Stimulated activated naive CD8-positive, alpha-beta T cell treated with anti-CD3 and anti-CD28 coated beads, Interleukin-15, amount 100 ng/mL, for 72 hours (primary cell): Measurements from ENCODE around the gene UBAP2.
"Not testable (repeated sequence)": the region's sequence is repeated elsewhere in the genome, so short reads cannot be mapped to it uniquely, and the experiment has no call there.

Experiments
- ATAC-seq: fragments of 150-1000 bp; cut with Tn5 transposase; 2 replicates; pipeline ENCODE4 v1.10.0; 2021; ENCODE audit warnings: mild to moderate bottlenecking, moderate library complexity
- DNase-seq, 2 donors: peaks; one replicate each; pipeline ENCODE4 v3.0.0; 2021 to 2022
- H3K27ac Mint-ChIP-seq, 2 donors: one replicate each; pipeline ENCODE4 v1.8.0; 2022; ENCODE audit warnings: mild to moderate bottlenecking in 2 of 2, mixed read lengths in 2 of 2, moderate library complexity in 2 of 2
- H3K27me3 Mint-ChIP-seq: one replicate; pipeline ENCODE4 v1.8.0; 2022; ENCODE audit warnings: mixed read lengths
- H3K4me1 Mint-ChIP-seq: one replicate; pipeline ENCODE4 v1.8.0; 2022; ENCODE audit warnings: mild to moderate bottlenecking, mixed read lengths
- H3K4me3 Mint-ChIP-seq, 2 donors: one replicate each; pipeline ENCODE4 v1.8.0; 2022; ENCODE audit warnings: mild to moderate bottlenecking in 2 of 2, mixed read lengths in 2 of 2, moderate library complexity in 1 of 2
- H3K9me3 Mint-ChIP-seq, 2 donors: one replicate each; pipeline ENCODE4 v1.8.0; 2022; ENCODE audit warnings: mixed read lengths in 2 of 2

The UBAP2 gene

DNA sequence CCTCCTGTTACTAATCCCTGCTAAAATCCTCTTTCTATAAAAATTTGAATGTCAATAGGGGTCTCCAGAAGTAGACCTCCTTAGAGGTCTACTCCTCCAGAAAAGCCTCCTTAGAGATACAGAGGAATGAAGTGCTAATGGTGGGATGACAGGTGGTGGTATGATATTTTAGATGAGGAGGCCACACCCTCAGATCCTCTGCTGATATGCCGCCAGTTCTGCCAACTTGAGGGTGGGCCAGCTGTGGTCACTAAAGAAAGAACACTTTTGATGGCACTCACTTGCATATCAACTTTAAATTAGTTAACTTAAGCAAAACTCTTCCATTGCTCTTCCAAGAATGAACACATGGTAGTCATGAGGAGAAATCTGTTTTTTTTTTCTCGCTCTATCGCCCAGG is 16.9 kb upstream of the UBAP2 start:
- H3K4me3 Mint-ChIP-seq, result no peak overlapping the region
- H3K27ac Mint-ChIP-seq, result no peak overlapping the region
- H3K4me1 Mint-ChIP-seq, result no peaks in the 10 kb centered on the region
- H3K9me3 Mint-ChIP-seq, result no peaks in the 10 kb centered on the region
- H3K27me3 Mint-ChIP-seq, result no peaks in the 10 kb centered on the region
- ATAC-seq (no peak), DNase-seq (no peak)

DNA sequence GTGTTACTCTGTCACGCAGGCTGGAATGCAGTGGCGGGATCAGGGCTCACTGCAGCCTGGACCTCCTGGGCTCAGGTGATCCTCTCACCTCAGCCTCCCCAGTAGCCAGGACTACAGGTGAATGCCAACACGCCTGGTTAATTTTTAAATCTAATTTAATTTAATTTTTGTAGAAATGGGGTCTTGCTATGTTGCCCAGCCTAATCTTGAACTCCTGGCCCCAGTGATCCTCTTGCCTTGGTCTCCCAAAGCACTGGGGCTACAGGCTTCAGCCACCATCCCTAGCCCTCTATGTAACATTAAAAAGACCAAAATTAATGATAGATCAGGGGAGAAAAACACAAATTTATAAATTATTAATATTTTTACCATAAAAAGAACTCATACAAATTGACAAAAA is 11.3 kb upstream of the UBAP2 start:
- ATAC-seq, result no peak
- H3K27ac Mint-ChIP-seq, result no peak overlapping the region
- H3K4me1 Mint-ChIP-seq, result no peaks in the 10 kb centered on the region
- no peaks in the 10 kb centered on the region for H3K27me3 Mint-ChIP-seq
- no peak for DNase-seq
- H3K4me3 Mint-ChIP-seq, result no peak overlapping the region
- H3K9me3 Mint-ChIP-seq, result no peaks in the 10 kb centered on the region

DNA sequence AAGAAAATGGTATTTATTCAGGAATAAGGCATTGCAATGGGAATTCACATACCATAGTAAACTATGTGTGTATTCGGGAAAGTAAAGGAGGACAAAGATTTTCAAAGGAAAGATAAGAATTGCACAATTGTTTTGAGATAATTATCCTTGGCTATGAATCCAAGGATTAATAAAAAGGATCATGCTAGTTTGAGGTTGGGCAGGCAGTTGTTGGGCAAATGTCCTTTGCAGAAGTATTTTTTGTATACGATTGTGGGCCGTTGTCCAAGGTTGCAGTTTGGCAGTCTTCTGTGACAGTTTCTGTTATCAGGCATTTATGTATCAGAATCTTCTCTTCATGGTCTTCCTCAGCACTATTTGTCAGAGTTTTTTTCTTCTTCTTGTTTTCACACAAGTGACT is 10.6 kb upstream of the UBAP2 start:
- H3K4me3 Mint-ChIP-seq, result no peak overlapping the region
- no peaks in the 10 kb centered on the region for H3K4me1 Mint-ChIP-seq
- DNase-seq (no peak), ATAC-seq (no peak)
- H3K27me3 Mint-ChIP-seq, result no peaks in the 10 kb centered on the region
- no peaks in the 10 kb centered on the region for H3K9me3 Mint-ChIP-seq
- H3K27ac Mint-ChIP-seq, result no peak overlapping the region

DNA sequence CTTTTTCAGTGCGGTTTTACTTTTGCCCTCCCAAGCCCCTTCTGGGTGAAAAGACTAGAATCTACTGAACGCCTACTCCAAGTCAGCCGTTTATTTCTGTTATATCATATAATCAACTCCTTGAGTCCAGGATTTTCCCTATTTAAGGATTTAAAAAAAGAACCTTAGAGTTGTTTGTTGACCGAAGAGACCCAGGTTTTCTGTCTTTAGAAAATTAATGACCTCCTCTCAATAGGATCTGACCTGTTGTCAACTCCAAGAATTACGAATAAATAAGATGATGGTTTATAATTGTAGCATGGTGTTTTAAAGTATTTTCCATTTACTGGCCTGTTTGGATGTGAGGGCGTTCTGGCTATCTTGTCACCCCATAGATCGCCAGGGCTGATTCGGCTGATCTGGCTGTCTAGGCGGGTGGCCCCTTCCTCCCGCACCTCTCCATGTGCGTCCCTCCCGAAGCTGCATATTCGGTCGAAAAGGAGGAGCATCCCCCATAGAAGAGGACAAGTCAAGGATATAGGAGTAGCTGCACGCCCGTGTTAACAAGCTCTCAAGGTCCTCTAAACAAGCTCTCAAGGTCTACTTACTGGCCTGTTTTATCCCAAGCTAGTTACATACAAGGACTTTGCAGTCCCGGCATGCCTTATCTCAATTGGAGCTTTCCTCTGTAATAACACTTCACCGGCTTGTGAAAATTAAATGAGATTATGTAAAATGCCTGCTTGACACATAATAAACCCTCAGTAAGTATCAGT is 1.1 kb upstream of the UBAP2 start:
- DNase-seq (peak in 1 of 2 donors; percentile 9), ATAC-seq (no peak)

DNA sequence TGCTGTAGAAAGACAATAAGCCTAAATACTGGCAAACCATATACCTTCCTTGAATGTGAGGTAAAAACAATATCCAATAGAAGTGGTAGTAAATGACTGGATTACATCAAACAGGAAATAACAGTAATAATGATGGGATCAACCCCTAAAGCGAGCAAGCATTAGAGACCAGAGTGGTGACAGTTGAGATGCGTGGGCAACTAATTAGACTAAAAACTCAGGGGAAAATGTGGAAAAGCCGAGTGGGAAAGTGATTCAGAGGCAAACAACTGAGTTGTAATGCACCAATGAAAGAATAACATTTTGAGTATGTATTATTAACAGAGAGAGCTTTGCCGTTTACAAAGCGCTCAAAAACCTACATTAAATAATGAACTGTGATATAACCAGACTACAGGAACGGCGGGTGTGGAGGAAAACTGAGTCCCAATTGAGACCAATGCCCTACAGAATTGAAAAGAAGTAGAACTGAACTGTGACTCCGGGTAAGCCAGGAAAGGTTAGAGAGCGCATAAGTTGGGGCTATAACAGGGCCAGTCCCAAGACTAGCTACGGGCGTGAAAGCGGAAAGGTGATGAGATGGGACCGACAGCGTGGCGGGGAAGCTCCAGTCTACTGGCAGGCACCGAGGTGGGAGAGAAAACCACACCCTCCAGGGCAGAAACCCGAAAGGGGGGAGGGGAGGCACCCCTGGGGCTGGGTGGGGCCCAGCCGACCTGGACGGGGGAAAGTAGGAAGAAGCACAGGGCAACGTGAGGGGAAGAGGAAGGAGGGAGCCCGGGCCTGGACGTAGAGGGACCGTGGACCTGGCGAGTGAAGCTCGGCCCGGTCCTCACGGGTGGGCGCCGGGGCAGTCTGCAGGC is 592 bp downstream of the UBAP2 start:
- H3K4me3 Mint-ChIP-seq, result peak overlapping the region; percentile 94 to 96
- ATAC-seq (peak; percentile 43), DNase-seq (peak; percentile 55 to 62)
- peak overlapping the region; percentile 99 for H3K27ac Mint-ChIP-seq
- H3K9me3 Mint-ChIP-seq, result no peaks in the 10 kb centered on the region
- peaks cover 48% of the 10 kb centered on the region for H3K4me1 Mint-ChIP-seq
- no peaks in the 10 kb centered on the region for H3K27me3 Mint-ChIP-seq

More for the DNA sequence above, 1.1 kb upstream of the UBAP2 start:
- no peaks in the 10 kb centered on the region for H3K9me3 Mint-ChIP-seq
- peak overlapping the region; percentile 99 for H3K27ac Mint-ChIP-seq
- no peaks in the 10 kb centered on the region for H3K27me3 Mint-ChIP-seq
- peaks cover 51% of the 10 kb centered on the region for H3K4me1 Mint-ChIP-seq
- H3K4me3 Mint-ChIP-seq, result peak overlapping the region; percentile 94 to 96

DNA sequence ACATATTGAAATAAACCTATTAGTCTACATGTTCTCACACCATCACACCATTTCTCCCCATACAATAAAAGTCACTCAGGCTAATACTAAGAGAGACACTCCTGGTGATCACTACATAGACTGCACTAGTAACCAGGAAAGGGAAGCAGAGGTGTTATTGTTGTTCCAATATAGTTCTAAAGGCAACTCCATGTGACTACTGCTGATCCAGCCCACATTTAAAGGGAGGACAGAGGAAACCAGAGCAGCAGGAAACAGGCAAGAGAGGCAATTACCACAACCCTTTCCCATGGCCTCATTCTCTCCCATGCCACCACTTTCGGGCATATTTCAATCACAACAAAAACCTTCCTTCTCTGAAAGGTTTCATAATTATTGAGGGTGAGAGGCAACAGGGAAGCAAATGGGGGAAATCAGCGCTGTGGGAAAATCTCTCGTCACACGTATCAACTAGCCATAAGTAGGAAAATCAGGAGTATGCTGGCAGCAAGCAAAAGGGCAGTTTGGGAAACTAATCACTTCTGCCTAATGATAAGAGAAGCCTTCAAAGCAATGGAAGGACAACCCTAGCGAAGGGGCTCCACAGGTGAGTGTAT is 1.8 kb downstream of the UBAP2 start:
- DNase-seq (no peak), ATAC-seq (no peak)
- peaks cover 37% of the 10 kb centered on the region for H3K4me1 Mint-ChIP-seq
- H3K27me3 Mint-ChIP-seq, result no peaks in the 10 kb centered on the region
- no peaks in the 10 kb centered on the region for H3K9me3 Mint-ChIP-seq
- peak overlapping the region; percentile 94 to 96 for H3K4me3 Mint-ChIP-seq
- peak overlapping the region in 1 of 2 donors; percentile 51 for H3K27ac Mint-ChIP-seq

DNA sequence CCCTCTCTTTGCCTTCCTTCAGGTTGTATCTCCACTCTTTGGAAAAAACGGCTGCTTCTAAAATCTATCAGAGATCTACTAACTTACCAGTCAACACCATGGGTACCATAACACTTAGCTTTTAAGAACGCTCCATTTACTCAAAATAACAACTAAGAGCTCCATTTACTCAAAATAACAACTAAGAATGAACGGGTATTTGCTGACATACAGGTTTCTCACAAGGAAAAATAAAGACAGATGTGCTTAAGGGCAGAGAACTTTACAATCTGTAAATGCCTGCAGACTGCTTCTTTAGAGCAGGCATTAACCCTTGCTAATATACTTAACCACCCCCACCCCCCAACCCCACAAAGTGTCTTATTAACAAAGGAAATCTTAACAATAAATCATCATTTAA is 2.8 kb downstream of the UBAP2 start:
- Mint-ChIP-seq H3K4me1 (peaks cover 42% of the 10 kb centered on the region), H3K27ac (no peak overlapping the region), H3K27me3 (no peaks in the 10 kb centered on the region), H3K4me3 (peak overlapping the region in 1 of 2 donors; percentile 7), H3K9me3 (no peaks in the 10 kb centered on the region)
- ATAC-seq (no peak), DNase-seq (no peak)

DNA sequence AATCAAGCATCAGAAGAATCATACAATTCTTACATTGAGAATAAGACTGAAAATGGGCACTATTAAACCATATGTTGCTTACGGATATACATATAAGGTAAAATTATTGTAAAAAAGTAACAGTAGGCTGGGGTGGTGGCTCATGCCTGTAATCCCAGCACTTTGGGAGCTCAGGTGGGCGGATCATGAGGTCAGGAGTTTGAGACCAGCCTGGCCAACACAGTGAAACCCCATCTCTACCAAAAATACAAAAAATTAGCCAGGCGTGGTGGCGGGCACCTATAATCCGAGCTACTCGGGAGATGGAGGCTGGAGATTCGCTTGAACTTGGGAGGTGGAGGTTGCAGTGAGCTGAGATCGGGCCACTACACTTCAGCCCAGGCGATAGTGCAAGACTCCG is 6.6 kb downstream of the UBAP2 start:
- not testable (repeated sequence) for H3K27me3 Mint-ChIP-seq, ATAC-seq, DNase-seq, H3K27ac Mint-ChIP-seq, H3K4me3 Mint-ChIP-seq, H3K9me3 Mint-ChIP-seq
- peaks cover 33% of the 10 kb centered on the region for H3K4me1 Mint-ChIP-seq

DNA sequence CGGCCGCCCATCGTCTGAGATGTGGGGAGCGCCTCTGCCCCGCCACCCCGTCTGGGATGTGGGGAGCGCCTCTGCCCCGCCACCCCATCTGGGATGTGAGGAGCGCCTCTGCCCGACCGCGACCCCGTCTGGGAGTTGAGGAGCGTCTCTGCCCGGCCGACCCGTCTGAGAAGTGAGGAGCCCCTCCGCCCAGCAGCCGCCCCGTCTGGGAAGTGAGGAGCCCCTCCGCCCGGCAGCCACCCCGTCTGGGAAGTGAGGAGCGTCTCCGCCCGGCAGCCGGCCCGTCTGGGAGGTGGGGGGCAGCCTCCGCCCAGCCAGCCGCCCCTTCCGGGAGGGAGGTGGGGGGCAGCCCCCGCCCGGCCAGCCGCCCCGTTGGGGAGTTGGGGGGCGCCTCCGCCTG is 9.8 kb downstream of the UBAP2 start:
- not testable (repeated sequence) for H3K4me3 Mint-ChIP-seq, H3K9me3 Mint-ChIP-seq, H3K27me3 Mint-ChIP-seq, DNase-seq, H3K27ac Mint-ChIP-seq, ATAC-seq
- H3K4me1 Mint-ChIP-seq, result peaks cover 22% of the 10 kb centered on the region

DNA sequence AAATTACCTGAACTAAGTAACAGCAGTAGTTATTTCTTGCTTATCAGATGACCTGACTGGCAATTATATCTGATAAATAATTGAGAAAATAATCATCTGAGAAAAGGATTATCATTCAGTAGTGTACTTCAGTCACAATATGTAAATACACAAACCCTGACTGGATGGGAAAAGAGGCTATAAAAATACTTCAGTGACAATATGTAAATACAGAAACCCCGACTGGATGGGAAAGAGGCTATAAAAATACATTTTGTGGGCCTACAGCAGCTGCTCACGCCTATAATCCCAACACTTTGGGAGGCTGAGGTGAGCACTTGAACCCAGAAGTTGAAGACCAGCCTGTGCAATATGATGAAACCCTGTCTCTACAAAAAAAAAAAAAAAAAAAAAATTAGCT is 11.1 kb downstream of the UBAP2 start:
- H3K27ac Mint-ChIP-seq, result no peak overlapping the region

DNA sequence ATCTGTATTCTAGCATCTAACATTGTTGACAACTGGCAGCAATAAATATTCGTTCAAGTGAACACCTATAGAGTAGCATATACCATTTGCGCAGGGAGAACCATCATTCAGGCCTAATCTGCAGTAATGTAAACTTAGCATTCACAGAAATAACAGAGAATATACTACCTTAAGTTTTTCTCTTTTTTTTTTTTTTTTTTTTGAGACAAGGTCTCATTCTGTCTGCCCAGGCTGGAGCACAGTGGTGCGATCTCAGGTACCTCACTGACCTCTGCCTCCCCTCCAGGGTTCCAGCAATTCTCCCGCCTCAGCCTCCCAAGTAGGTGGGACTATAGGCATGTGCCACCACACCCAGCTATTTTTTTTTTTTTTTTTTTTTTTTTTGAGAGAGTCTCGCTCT is 12.1 kb downstream of the UBAP2 start:
- H3K4me1 Mint-ChIP-seq, result peaks cover 23% of the 10 kb centered on the region
- no peaks in the 10 kb centered on the region for H3K9me3 Mint-ChIP-seq
- DNase-seq, result no peak
- no peaks in the 10 kb centered on the region for H3K27me3 Mint-ChIP-seq
- H3K4me3 Mint-ChIP-seq, result no peak overlapping the region
- no peak overlapping the region for H3K27ac Mint-ChIP-seq
- no peak for ATAC-seq

More for the DNA sequence above, 11.1 kb downstream of the UBAP2 start:
- no peaks in the 10 kb centered on the region for H3K27me3 Mint-ChIP-seq
- ATAC-seq, result no peak
- peaks cover 27% of the 10 kb centered on the region for H3K4me1 Mint-ChIP-seq
- no peak for DNase-seq
- no peaks in the 10 kb centered on the region for H3K9me3 Mint-ChIP-seq
- no peak overlapping the region for H3K4me3 Mint-ChIP-seq

DNA sequence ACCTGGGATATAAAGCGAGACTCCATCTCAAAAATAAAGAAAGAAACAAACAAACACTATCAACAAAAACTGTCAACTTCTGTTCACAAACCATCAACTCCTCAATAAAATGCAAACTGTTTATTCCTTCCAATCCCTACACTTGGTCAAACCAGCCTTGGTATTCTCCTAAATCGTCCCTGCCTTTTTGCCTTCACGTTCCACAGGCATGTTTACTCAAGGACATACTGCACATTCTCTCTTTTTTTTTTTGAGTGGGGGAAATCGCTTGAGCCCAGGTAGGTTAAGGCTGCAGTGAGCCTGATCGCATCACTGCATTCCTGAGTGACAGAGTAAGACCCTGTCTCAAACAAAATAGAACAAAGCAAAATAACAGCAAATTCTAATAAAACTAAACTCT is 13.0 kb downstream of the UBAP2 start:
- DNase-seq (no peak), ATAC-seq (no peak)
- Mint-ChIP-seq H3K4me3 (no peak overlapping the region), H3K27ac (no peak overlapping the region), H3K4me1 (peaks cover 21% of the 10 kb centered on the region), H3K27me3 (no peaks in the 10 kb centered on the region), H3K9me3 (no peaks in the 10 kb centered on the region)

DNA sequence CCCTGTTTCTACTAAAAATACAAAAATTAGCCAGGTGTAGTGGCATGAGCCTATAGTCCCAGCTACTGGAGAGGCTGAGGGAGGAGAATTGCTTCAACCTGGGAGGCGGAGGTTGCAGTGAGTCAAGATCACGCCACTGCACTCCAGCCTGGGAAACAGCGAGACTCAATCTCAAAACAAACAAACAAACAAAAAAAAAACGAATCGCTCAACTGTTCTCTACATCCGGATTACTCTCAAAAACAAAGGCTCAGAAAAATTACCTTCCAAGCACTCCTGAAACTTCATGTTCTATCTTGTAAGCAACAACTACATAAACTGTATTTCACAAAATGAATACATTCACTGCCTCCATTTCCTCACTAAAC is 14.0 kb downstream of the UBAP2 start:
- no peaks in the 10 kb centered on the region for H3K9me3 Mint-ChIP-seq
- peaks cover 21% of the 10 kb centered on the region for H3K4me1 Mint-ChIP-seq
- no peak for ATAC-seq
- no peak overlapping the region for H3K4me3 Mint-ChIP-seq
- H3K27me3 Mint-ChIP-seq, result no peaks in the 10 kb centered on the region
- DNase-seq, result no peak
- H3K27ac Mint-ChIP-seq, result no peak overlapping the region

DNA sequence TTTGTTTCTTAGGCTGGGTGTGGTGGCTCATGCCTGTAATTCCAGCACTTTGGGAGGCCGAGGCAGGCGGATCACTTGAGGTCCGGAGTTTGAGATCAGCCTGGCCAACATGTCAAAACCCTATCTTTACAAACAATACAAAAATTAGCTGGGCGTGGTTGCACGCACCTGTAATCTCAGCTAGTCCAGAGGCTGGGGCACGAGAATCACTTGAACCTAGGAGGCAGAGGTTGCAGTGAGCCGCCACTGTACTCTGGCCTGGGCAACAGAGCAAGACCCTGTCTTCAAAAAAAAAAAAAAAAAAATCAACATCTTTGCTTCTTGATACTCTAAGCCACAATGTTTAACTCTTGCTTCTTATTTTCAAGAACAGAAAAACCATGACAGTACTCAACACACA is 16.1 kb downstream of the UBAP2 start:
- DNase-seq (no peak), ATAC-seq (no peak)
- Mint-ChIP-seq H3K27ac (no peak overlapping the region), H3K27me3 (no peaks in the 10 kb centered on the region), H3K9me3 (no peaks in the 10 kb centered on the region), H3K4me3 (no peak overlapping the region), H3K4me1 (peaks cover 16% of the 10 kb centered on the region)

DNA sequence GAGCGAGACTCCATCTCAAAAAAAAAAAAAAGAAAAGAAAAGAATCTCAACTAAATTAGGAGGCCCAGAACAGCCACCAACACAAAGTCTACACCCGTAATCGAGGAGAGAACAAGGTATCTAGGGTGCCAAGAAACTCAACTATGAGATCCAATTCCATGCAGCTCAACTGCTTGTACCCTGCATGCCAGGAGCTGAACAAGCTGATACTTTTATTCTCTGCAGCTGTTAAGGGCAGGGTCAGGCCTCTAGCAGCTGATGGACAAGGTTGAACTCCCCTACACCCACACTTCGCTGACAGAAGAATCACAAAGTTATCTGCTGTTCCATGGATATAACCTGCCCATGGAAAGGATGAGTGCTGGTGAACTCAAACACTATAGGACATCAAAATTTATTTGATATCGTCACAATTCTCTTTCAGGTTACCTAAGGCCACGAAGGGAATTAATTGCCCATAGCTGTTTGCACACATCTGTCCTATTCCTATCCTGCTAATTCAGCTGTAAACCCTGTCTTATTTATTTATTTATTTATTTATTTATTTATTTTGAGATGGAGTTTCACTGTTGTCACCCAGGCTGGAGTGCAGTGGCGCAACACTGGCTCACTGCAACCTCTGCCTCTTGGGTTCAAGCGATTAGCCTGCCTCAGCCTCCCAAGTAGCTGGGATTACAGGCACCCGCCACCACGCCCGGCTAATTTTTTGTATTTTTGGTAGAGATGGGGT is 20.7 kb downstream of the UBAP2 start:
- Mint-ChIP-seq H3K27me3 (no peaks in the 10 kb centered on the region), H3K27ac (peak overlapping the region in 1 of 2 donors; percentile 12), H3K9me3 (no peaks in the 10 kb centered on the region), H3K4me3 (no peak overlapping the region), H3K4me1 (peaks cover 6% of the 10 kb centered on the region)
- ATAC-seq, result no peak
- DNase-seq, result no peak
